SK-N-SH treated with all-trans-retinoic acid at 6 μM for 48 hours (cell line): ENCODE results near the gene SEC14L1.

Experiments
- ATAC-seq: fragments of 200-7000 bp; cut with Tn5 transposase; 3 replicates; pipeline ENCODE4 v1.9.1; 2020; ENCODE audit warnings: mild to moderate bottlenecking, moderate library complexity
- ARNTL ChIP-seq: fragments of 450-650 bp; formaldehyde crosslinking; IDR thresholded peaks from 2 replicates; pipeline ENCODE4 v1.5.0; 2020; ENCODE audit warnings: low read depth, mild to moderate bottlenecking, moderate library complexity, borderline replicate concordance
- CSDC2 ChIP-seq: fragments of 250-450 bp; sonication (Bioruptor Pico); IDR thresholded peaks from 2 replicates; pipeline ENCODE4 v1.5.0; 2020; ENCODE audit warnings: mild to moderate bottlenecking, moderate library complexity
- ESRRG ChIP-seq: fragments of 250-450 bp; sonication (Bioruptor Pico); IDR thresholded peaks from 2 replicates; pipeline ENCODE4 v1.6.1; 2021; ENCODE audit warnings: mild to moderate bottlenecking
- GLIS3 ChIP-seq: fragments of 250-450 bp; sonication (Bioruptor Pico); IDR thresholded peaks from 2 replicates; pipeline ENCODE4 v1.5.0; 2020; ENCODE audit warnings: mild to moderate bottlenecking, moderate library complexity
- ISL1 ChIP-seq: fragments of 250-450 bp; sonication (Bioruptor Pico); IDR thresholded peaks from 2 replicates; pipeline ENCODE4 v2.1.2; 2022; ENCODE audit warnings: mild to moderate bottlenecking, moderate library complexity
- OSR1 ChIP-seq: fragments of 250-450 bp; sonication (Bioruptor Pico); IDR thresholded peaks from 2 replicates; pipeline ENCODE4 v1.8.0; 2022; ENCODE audit warnings: moderate library complexity, mild to moderate bottlenecking, inconsistent platforms
- PATZ1 ChIP-seq: fragments of 250-450 bp; sonication (Bioruptor Pico); IDR thresholded peaks from 2 replicates; pipeline ENCODE4 v1.8.0; 2020; ENCODE audit warnings: mild to moderate bottlenecking, moderate library complexity, borderline replicate concordance
- PPARA ChIP-seq: fragments of 250-450 bp; sonication (Bioruptor Pico); IDR thresholded peaks from 2 replicates; pipeline ENCODE4 v1.5.0; 2020; ENCODE audit warnings: mild to moderate bottlenecking, borderline replicate concordance
- RARB ChIP-seq: fragments of 250-450 bp; sonication (Bioruptor Pico); IDR thresholded peaks from 2 replicates; pipeline ENCODE4 v1.8.0; 2021; ENCODE audit warnings: mild to moderate bottlenecking, moderate library complexity
- TCF4 ChIP-seq: fragments of 250-450 bp; sonication (Bioruptor Pico); IDR thresholded peaks from 2 replicates; pipeline ENCODE4 v1.8.0; 2021; ENCODE audit warnings: mild to moderate bottlenecking, moderate library complexity, borderline replicate concordance
- TOX ChIP-seq: fragments of 250-450 bp; sonication (Bioruptor Pico); IDR thresholded peaks from 2 replicates; pipeline ENCODE4 v1.8.0; 2021; ENCODE audit warnings: mild to moderate bottlenecking, moderate library complexity, borderline replicate concordance
- TSHZ2 ChIP-seq: fragments of 250-450 bp; sonication (Bioruptor Pico); IDR thresholded peaks from 2 replicates; pipeline ENCODE4 v1.5.0; 2020; ENCODE audit warnings: mild to moderate bottlenecking, moderate library complexity
- ZFP3 ChIP-seq: fragments of 250-450 bp; sonication (Bioruptor Pico); IDR thresholded peaks from 2 replicates; pipeline ENCODE4 v1.5.0; 2020; ENCODE audit warnings: mild to moderate bottlenecking, moderate library complexity
- ZFP30 ChIP-seq: fragments of 450-650 bp; formaldehyde crosslinking; IDR thresholded peaks from 2 replicates; pipeline ENCODE4 v1.5.0; 2022; ENCODE audit warnings: mild to moderate bottlenecking, moderate library complexity
- ZNF565 ChIP-seq: fragments of 450-650 bp; formaldehyde crosslinking; conservative IDR thresholded peaks from 2 replicates; pipeline ENCODE4 v1.5.0; 2020; ENCODE audit warnings: low read depth, mild to moderate bottlenecking, moderate library complexity
- ZNF70 ChIP-seq: fragments of 450-650 bp; formaldehyde crosslinking; IDR thresholded peaks from 2 replicates; pipeline ENCODE4 v1.5.0; 2020; ENCODE audit warnings: mild to moderate bottlenecking, moderate library complexity
- ZNF8 ChIP-seq: fragments of 450-650 bp; formaldehyde crosslinking; IDR thresholded peaks from 2 replicates; pipeline ENCODE4 v1.5.0; 2020; ENCODE audit warnings: mild to moderate bottlenecking, moderate library complexity
- TF ChIP-seq, protein P1 (sequence below): fragments of 250-450 bp; sonication (Bioruptor Pico); IDR thresholded peaks from 2 replicates; pipeline ENCODE4 v1.8.0; 2021; ENCODE audit warnings: low read depth, mild to moderate bottlenecking, moderate library complexity, borderline replicate concordance
- TF ChIP-seq, protein P2 (sequence below): fragments of 250-450 bp; sonication (Bioruptor Pico); IDR thresholded peaks from 2 replicates; pipeline ENCODE4 v1.5.1; 2020; ENCODE audit warnings: low read depth, mild to moderate bottlenecking, moderate library complexity

Gene SEC14L1

GRCh38 chr17:77211681-77212080, 70.9 kb downstream of the SEC14L1 start (continued):
- TF ChIP-seq, protein P1, sequence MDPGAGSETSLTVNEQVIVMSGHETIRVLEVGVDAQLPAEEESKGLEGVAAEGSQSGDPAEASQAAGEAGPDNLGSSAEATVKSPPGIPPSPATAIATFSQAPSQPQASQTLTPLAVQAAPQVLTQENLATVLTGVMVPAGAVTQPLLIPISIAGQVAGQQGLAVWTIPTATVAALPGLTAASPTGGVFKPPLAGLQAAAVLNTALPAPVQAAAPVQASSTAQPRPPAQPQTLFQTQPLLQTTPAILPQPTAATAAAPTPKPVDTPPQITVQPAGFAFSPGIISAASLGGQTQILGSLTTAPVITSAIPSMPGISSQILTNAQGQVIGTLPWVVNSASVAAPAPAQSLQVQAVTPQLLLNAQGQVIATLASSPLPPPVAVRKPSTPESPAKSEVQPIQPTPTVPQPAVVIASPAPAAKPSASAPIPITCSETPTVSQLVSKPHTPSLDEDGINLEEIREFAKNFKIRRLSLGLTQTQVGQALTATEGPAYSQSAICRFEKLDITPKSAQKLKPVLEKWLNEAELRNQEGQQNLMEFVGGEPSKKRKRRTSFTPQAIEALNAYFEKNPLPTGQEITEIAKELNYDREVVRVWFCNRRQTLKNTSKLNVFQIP, result no peak

DNA sequence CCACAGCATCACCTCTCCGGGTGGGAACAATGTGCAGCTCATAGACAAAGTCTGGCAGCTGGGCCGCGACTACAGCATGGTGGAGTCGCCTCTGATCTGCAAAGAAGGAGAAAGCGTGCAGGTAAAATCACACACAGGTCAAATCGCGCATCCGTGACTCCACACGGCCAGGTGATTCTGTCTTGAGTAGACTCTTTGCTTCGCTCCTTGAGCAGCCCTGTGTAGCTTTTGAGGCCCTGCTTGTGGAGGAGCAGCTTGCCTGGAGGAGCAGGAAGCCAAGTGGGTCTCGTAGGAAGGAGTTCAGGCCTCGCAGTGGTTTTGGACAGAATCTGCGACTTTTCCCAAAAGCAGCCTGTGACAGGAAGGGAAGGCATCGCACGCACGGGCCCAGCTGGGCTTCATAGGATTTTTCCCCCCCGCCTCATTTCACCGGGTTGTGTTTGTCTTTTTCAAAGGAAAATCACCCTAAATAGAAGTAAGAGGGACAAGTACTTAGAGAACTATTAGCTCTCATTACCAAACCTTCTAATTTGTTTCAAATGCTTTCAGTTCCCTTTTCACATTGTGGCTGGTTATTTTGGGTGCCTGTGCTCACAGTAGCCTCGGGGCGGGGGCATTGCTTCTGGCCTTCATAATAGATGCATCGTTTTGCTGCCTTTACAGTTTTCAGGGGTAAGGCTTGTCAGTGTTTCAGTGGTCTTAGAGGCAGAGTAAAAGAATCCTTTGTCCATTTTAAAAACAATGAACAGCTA, 71.5 kb downstream of the SEC14L1 start:
- TF ChIP-seq ZNF70 (CRISPR knock-in tag), result no peak
- ATAC-seq, result no peak

GRCh38 chr17:77212833-77213777, 72.3 kb downstream of the SEC14L1 start:
- TF ChIP-seq TCF4, result no peak
- no peak for TF ChIP-seq ISL1 (CRISPR knock-in tag)
- TF ChIP-seq PPARA (CRISPR knock-in tag), result no peak
- TF ChIP-seq ZFP3 (CRISPR knock-in tag), result no peak
- TF ChIP-seq GLIS3 (CRISPR knock-in tag), result no peak
- no peak for ATAC-seq

DNA sequence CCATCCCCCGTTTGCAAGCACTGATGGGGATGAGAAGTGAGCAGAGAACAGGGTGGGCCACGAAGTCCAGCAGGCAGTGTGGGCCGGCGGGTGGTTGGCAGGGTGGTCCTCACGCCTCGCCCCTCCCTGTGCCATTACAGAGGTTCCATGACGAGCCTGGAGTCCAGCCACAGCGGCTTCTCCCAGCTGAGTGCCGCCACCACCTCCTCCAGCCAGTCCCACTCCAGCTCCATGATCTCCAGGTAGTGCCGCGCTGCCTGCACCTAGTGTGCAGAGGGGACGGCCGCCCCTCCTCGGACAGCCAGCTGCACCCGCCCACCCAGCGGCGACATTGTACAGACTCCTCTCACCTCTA, 73.0 kb downstream of the SEC14L1 start:
- no peak for ATAC-seq
- TF ChIP-seq OSR1 (CRISPR knock-in tag), result no peak
- TF ChIP-seq PPARA (CRISPR knock-in tag), result no peak
- no peak for TF ChIP-seq ZFP3 (CRISPR knock-in tag)

GRCh38 chr17:77214328-77214727, 73.6 kb downstream of the SEC14L1 start:
- no peak for ATAC-seq
- TF ChIP-seq ESRRG (CRISPR knock-in tag), result no peak
- no peak for TF ChIP-seq OSR1 (CRISPR knock-in tag)
- TF ChIP-seq, all 23 proteins: peak for 0

DNA sequence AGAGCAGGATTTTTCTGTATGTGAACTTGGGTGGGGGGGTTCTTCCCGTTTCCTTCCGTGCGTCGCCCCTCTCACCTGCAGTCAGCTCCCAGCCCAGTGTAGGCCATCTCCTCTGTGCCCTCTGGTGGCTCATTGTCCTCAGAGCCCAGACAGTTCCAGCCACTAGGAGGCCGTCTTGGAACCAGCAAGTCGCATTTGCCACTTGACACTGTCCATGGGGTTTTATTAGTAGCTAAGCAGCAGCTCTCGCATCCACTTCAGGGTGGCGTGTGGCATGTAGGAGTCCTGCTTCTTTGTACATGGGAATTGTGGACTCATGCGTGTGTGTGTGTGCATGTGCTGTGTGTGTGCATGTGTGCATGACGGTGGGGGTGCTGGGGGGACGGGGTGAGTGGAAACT, 74.0 kb downstream of the SEC14L1 start:
- TF ChIP-seq ZFP3 (CRISPR knock-in tag), result peak; percentile 94
- TF ChIP-seq TCF4, result no peak
- no peak for TF ChIP-seq ZFP30
- TF ChIP-seq ESRRG (CRISPR knock-in tag), result no peak
- TF ChIP-seq OSR1 (CRISPR knock-in tag), result no peak
- TF ChIP-seq PPARA (CRISPR knock-in tag), result no peak
- TF ChIP-seq, all 23 proteins: peak for 1
- ATAC-seq, result peak; percentile 78

DNA sequence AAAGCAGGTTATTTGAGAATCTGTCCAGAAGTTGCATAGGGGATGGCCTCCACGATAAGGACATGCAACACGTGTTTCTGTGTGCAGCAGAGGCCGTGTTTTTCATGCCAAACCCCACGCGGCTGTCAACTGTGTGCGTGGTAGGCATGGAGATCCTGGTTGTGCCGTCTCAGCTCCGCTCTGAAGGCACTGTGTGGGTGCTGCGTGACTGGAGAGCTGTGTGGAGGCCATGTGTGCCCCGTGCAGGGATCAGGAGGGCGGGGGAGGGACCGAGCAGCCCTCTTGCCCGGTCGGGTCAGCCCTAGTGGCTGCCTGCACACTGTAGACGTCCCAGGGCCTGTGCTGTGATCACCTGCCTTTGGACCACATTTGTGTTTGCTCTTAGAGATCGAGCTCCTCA, 74.5 kb downstream of the SEC14L1 start:
- no peak for ATAC-seq
- TF ChIP-seq ZFP3 (CRISPR knock-in tag) (no peak), CSDC2 (CRISPR knock-in tag) (no peak), TCF4 (no peak), OSR1 (CRISPR knock-in tag) (no peak), ZNF70 (CRISPR knock-in tag) (no peak), ZNF565 (no peak), TSHZ2 (CRISPR knock-in tag) (no peak), ARNTL (CRISPR knock-in tag) (no peak), PATZ1 (no peak), ZNF8 (no peak), ZFP30 (no peak), ESRRG (CRISPR knock-in tag) (no peak), ISL1 (CRISPR knock-in tag) (no peak), TOX (CRISPR knock-in tag) (no peak), RARB (CRISPR knock-in tag) (no peak)
- TF ChIP-seq, protein P1, result no peak
- TF ChIP-seq, protein P2, sequence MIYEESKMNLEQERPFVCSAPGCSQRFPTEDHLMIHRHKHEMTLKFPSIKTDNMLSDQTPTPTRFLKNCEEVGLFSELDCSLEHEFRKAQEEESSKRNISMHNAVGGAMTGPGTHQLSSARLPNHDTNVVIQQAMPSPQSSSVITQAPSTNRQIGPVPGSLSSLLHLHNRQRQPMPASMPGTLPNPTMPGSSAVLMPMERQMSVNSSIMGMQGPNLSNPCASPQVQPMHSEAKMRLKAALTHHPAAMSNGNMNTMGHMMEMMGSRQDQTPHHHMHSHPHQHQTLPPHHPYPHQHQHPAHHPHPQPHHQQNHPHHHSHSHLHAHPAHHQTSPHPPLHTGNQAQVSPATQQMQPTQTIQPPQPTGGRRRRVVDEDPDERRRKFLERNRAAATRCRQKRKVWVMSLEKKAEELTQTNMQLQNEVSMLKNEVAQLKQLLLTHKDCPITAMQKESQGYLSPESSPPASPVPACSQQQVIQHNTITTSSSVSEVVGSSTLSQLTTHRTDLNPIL (CRISPR knock-in tag), result no peak
